Stimulated activated CD8-positive, alpha-beta memory T cell treated with anti-CD3 and anti-CD28 coated beads, Interleukin-7, amount 100 ng/mL, for 24 hours (primary cell): ENCODE data around the gene MYO1B.
"Not testable (repeated sequence)": the region's sequence is repeated elsewhere in the genome, so short reads cannot be mapped to it uniquely, and the experiment has no call there.

ENCODE experiments used
- DNase-seq: peaks from one replicate; pipeline ENCODE4 v3.0.0-alpha.2; 2020; ENCODE audit warnings: low read depth

Gene MYO1B

DNA sequence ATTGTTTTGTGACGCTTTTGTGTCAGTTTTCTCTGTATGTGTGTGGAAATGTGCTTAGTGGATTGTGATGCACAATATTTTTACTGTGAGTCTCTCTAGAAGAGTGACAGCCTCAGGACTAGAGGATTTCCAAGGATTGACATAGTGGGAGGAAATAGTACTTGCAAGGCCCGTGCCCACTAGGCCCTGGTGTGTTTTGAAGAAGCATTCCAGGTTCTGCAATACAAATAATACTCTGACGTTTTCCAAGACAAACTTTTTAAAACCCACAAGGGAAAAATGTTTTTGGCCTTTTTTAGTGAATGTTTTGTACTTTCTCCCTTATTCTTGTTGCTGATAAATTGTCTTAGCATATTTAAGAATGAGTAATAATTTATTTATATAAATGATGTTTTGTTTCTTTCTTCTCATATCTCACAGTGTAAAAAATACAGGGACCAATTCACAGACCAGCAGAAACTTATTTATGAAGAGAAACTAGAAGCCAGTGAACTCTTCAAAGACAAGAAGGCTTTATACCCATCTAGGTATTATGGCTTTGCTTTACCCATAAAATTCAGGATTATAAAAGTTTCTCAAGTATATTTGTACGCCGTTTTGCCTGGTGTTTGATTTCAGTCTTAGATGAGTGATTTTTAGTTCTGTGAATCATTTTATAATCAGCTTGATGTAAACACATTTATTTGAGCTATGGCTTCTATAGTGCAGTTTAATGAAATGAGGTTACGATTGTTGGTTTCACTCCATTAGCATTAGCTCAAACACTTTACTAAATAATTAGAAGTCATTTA lies 165.6 kb downstream of the MYO1B start:
- no peak for DNase-seq

DNA sequence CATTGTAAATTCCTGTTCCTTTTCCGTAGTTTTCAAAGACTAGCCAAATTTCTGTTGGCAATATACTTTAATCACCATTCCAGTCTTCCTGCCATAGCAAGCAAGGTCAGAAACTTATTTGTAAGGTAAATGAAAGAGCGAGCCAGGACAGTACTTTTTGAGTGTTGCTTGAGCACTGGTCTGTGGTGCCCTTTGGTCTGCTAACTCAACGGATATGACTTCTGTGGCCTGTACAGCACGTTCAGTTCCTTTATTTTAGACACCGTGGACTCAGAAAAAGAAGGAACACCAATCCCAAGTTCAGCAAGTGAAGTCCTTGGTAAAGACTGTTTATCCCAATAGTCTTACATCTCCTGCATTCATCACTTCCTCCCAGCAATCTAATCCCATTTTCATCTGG lies 166.3 kb downstream of the MYO1B start:
- DNase-seq, result no peak

DNA sequence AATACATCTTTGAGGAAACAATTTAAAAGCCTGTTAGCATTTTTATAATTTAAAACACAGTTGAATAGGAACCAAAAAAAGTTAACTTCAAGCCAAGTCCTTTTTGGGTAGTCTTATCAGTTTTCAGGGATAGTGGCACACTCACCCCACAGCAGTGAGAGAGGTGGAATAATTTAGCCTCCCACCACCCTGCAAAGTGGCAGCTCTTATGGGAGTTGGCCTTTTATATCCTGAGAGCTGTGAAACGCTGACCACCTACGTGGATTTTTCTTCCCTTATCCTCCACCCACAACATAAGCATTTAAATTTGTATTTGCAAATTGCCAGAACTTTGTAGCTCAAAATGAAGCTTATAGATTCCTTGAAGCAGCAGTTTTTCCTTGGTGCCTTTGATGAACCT lies 167.1 kb downstream of the MYO1B start:
- no peak for DNase-seq

DNA sequence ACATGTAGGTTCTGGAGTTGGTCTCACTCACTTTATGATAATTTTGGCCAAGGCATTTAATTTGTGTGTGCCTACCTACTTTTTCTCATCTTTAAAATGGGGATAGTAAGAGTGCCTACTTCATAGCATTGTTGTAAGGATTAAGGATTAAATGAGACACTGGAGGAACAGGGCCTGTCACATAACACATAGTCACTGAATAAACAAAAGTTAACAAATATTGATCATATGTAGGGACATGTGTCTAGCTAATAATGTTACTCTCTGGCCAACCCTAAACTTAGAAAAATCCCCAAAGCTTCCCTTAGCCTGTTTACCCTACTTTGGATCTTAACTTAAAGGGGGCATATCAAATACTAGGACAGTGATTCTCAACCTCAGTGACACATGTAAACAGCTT lies 169.9 kb downstream of the MYO1B start:
- DNase-seq, result no peak

DNA sequence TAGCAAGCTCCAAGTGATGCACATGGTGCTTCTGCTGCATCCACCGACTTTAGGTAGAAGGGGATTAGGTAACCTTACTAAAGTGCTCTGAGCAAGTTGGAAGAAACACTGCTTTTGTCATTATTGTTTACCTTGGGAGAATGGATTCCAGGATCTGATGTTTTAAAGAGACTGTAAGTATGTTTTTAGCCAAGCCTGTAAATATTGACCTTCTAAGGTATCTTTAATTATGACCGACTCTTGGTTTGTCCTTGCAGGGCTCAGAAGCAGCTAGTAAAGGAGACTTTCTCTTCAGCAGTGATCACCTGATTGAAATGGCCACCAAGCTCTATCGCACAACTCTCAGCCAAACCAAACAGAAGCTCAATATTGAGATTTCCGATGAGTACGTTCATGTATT lies 170.7 kb downstream of the MYO1B start:
- DNase-seq, result no peak

DNA sequence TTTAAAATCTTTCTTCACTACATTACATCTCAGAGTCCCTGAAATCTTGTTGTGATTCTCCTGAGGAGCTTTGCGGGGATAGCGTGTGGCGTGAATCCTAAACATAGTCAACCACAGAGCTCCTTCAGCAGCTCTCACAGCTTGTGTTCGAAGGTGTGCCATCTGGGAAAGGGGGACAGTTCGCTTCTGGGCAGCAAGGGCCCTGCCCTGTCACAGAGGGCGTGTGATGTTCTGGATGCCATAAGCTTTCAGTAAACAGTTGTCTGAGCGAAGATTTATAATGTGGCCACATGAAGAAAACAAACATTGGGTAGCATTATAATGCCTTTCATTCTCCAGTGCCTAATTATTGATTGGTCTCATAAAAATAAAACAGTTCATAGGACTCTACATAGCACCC lies 172.5 kb downstream of the MYO1B start:
- no peak for DNase-seq

DNA sequence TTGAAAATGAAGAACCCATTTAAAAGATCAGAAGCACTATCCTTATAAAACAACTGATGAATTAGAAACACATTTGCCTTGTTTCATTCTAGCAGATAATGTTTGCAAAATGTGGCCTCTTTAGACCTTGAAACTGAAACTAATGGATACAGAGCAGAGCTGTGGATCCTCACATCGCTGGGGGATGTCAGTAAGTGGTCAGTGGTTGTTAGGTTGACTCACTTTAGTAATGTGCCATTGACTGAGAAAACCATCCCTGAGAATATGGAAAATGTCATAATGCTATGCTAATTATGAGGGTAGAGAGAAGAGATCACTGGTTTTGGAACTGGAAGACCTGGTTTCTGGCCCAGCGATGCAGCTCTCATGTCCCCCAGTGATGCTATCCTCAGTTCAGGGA lies 176.7 kb downstream of the MYO1B start:
- DNase-seq, result no peak

DNA sequence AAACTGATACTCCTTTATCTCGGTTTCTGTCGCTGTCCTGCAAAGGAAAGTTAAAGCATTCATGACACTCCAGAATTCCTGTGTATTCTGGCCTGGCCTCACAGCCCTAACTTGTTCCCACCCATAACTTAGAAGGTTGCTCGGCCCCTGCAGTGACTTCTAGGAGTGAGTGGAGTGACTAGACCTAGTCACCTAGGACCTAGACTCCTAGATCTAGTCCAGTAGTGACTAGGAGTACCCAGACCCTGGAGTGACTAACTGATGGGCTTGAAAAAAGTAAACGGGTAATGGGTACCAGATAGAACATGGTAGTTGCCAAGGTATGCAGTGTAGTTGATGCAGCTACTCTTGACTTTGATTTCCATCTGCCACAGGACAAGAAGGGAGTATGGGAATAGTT lies 181.8 kb downstream of the MYO1B start:
- DNase-seq, result no peak

DNA sequence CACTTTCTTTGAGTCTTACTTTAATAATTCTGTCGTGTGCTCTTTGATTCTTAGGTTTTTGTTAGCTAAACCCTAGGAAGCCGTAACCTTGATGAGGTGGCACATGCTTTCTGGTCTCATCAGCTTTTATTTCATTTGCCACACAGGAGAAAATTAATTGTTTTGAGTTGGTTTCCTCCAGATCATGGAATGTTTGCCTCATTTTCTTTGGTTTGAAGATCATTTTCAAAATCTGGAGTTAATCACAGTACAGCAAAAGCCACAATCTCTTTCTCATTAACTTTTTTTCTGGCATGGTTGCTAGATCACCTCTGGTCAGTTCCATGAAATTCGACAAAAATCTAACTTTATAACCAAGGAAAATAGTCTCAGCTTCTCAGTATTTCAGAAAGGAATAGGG lies 182.9 kb downstream of the MYO1B start:
- no peak for DNase-seq

DNA sequence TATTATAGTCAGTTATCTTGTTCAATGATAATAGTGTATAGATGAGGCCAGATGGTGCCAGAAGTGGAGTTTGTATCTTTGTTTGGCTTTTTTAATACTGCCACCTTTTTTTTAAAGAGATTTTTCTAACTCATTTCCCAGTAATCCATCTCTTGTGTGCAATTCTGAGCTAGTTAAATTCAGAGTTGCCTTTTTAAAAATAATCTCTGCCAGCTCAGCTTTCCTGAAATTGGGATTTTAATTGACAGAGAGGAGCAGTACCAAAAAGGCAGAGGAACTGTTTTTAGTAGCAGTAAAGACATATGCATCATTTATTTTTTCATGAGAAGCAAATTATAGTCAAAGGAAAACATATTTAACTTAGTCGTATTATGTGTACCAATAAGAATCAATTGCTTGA lies 185.3 kb downstream of the MYO1B start:
- no peak for DNase-seq

DNA sequence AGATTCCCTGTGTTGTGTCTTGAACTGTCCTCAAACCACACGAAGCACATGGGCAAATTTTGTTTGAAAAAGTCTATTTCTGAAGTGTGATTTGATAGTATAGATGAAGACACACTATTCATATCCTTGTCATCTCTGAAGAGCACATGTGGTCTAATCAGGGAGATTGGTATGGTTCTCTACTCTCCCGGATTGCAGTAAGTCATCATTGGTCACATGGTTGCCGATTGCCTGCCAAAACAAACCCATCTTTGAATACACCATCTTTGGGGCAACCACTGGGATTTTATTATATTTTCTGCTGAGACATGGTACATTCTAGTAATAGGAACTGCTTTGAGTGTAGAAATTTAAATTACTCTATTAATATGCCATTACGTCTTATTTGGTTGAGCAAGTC lies 186.9 kb downstream of the MYO1B start:
- no peak for DNase-seq

DNA sequence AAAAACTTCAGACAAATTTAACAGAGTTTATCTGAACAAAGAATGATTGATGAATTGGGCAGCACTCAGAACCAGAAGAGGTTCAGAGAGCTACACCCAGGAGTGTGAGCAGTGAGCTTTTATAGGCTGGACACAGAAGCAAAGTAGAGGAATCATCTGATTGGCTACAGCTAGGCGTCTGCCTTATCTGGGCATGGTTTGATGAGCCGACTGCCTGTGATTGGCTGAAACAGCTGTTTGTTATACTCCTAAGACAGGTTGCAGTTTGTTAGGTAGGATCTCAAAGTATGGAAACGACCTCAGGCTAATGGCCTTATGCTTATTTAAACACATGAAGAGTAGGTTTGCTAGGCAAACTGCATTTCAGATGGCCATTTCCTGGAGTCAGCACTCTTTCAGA lies 188.9 kb downstream of the MYO1B start:
- DNase-seq, result no peak

DNA sequence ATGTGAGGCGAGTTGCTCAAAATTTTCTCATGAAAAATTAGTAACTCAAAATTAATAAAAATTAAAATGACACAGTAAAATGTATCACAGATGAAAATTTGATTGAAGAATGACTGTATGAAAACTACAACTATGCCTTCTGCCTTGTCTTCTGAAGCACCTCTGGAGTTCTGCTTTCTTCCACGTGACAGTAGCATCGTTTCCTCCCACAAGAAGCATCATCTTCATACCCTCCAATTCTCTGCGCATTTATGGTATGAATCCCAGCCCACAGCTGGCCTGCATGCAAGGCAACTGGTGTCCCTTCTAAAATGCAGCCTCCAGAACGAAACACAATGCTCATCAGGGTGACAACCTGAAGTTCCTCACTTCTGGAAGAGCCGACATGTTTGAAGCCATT lies 189.9 kb downstream of the MYO1B start:
- no peak for DNase-seq

DNA sequence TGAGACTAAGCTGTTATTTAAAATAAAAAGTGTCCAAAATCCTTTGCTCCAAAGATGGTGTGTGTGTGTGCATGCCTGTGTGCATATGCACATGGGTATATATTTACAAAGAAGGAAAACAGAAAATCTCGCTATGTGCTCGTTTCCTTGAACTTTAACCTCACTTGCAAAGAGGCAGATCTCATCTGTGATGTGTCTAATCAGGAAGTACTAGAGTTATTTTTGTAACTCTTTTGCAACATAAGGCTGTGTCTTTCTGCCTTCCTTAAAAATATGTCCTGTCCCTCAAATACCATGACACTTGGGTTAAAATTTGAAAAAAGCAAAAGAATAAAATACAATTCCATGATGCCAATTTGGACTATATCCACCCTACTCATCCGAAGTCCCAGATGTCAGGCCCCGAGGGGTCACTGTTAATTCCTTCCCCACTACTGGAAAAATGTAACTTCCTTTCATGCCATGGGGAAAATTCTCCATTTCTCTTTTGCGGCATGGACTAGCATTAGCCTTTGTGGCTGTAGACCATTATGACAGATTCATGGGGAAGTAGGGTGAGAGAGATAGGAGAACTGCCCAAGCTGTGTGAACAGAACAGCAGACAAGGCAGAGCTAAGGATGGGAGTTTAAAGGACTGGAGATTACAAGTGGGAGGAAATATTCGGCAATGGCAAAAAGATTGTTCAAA lies 191.3 kb downstream of the MYO1B start:
- DNase-seq, result no peak

DNA sequence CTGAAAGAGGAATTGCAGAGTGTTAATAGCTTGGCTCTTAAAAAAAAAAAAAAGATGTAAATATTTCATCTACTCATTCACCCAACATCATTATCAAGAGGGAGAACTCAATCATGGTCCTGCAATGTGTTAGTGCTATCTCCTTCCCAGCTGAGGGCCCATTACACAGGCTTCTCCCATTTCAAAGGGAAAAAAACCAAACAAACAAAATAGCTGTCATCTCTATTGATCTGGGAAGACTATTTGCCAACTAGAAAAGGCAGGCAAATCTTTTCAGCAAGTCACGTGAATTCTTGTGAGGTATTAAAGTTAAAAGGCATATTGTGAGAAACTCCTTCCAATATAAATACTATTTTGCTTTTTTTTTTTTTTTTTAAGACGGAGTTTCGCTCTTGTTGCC lies 194.3 kb downstream of the MYO1B start:
- no peak for DNase-seq

DNA sequence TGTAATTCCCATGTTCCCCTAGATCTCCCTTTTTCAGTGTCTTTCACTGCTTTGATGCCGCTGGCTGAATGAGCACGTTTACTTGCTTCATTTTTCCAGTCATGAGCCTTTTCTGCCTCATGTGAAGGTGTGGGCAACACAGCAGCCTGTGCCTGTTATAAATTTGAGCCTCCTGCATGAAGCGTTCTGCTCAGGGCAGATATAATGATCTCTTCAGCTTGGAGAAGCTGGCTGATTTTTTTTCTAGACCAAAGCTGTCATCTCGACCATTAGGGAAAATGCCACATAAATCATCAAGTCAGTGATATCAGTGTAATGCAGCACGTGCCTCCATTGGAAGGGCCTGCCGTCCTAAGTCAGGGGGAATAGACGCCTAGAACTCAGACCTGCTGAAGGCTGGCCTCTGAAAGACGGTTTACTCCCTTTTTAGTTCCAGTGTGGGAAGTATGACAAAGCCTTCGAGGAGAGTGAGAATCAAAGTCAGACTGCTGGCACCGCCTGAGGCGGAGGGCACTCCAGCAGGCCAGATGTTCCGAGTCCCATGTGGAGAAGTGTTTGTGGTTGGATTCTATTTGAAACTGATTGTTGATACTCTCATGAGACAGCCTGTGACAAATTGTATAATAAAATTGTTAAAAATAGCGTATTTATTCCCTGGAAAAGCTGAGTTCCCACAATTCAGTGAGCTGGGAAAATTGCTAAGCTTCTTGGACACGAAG lies 196.5 kb downstream of the MYO1B start:
- no peak for DNase-seq

DNA sequence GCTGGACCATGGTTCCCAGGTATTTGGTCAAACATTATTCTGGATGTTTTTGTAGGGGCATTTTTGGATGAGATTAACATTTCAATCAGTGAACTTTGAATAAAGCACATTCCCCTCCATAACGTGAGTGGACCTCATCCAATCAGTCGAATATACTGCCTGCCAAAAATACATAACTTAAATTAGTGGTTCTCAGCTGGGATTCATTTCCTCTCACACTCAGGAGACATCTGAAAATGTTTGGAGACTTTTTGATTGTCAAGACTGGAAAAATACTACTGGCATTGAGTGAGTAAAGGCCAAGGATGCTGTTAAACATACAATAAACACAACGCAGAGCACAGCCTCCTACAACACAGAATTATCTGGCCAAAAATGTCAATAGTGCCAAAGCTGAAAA lies 198.2 kb downstream of the MYO1B start:
- no peak for DNase-seq

DNA sequence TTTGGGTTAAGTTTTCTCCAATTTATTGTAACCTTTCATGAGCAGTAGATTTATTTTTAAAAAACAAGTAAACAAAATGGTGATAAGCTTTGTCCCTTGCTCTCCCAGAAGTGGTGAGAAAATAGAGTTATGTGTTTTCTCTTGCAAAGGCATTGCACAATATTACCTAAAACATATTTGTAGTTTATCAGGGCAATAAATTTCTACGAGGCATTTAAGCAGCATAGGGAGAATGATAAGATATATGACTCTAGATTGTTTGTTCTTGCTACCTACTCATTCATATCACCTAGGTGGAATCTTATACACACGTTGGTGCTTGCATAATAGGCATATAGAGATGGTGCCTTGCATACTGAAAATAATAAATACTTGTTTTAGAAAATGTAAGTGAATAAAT lies 201.7 kb downstream of the MYO1B start:
- no peak for DNase-seq

DNA sequence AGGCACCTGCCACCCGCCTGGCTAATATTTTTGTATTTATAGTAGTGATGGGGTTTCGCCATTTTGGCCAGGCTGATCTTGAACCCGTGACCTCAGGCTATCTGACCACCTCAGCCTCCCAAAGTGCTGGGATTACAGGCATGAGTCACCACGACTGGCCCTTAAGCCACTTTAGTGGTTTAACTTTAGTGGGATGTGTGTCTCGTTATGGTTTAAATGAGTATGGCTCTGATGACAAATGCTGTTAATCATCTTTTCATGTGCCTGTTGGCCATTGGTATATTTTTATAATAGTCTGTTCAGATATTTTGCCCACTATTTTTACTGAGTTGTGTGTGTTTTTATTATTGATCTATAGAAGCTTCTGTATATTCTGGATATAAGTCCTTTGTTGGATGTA lies 205.9 kb downstream of the MYO1B start:
- DNase-seq, result no peak

DNA sequence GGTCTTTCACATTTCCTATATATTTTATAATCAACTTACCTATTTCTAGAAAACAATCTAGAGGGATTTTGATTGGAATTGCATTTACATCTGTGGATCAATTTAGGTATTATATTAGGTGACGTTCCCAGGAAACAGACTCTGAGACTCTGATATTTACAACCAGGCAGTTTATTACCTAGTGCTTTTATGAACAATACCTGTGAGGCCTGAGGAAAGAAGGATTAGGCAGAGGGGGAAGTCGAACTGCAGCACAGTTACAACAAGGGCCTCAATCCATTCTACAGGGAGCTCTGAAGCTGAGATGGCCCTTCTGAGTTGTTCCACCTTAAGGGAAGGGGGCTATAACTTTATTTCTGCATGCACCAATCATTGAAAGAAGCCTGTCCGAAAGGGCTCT lies 206.9 kb downstream of the MYO1B start:
- DNase-seq, result no peak

DNA sequence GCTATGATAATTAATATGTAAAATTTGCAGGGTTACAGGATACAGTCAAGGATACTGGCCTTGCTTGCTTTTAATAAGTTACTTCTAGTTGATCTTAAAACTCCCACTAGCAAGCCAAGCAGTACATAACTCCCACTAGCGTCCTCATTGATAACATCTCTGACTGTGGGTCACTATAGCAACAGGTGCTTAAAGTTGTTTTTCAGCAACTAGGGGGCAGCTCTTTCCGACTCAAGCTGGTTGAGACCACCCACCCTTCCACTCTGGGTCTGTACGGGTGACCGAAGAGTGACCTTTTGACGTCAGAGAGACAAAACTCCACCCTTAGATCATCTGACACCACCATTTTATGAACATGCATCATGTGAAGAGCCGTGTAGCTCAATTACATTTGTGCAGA lies 208.6 kb downstream of the MYO1B start:
- no peak for DNase-seq

DNA sequence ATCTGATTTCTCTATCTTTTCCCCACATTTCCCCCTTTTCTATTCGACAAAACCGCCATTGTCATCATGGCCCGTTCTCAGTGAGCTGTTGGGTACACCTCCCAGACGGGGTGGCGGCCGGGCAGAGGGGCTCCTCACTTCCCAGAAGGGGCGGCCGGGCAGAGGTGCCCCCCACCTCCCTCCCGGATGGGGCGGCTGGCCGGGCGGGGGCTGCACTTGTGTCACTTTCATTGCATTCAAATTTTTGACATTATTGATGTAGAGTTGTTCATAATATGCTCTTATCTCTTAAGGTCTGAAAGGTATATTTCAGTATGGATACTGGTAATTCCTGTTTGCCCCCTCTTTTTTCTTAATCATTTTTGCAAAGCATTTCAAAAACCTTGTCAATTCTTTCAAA lies 211.3 kb downstream of the MYO1B start:
- not testable (repeated sequence) for DNase-seq

DNA sequence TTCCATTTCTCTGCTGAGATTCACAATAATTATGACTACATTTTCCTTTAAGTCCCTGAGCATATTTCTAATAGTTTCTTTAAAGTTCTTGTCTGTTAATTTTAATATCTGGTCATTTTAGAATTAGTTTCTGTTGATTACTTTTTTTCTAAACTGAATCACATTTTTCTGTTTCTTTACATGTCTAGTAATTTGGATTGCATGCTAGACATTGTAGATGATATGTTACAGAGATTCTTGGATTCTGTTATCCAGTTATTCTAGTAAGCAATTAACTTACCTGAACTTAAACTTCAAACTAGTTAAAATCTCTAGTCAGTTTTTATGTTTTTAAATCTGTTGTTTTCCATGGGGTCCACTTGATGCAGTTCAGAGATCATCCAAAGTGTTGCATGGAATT lies 214.0 kb downstream of the MYO1B start:
- DNase-seq, result no peak
